GM21528 (cell line): ENCODE results near the gene SLC25A33.
"Not testable (repeated sequence)": the region's sequence is repeated elsewhere in the genome, so short reads cannot be mapped to it uniquely, and the experiment has no call there.

Experiments
- ATAC-seq: cut with Tn5 transposase; IDR thresholded peaks from one replicate; pipeline ENCODE4 v1.9.1; 2021; ENCODE audit warnings: mild to moderate bottlenecking, moderate library complexity; ENCODE audit not compliant: unreplicated experiment, low FRiP score

SLC25A33 gene

DNA sequence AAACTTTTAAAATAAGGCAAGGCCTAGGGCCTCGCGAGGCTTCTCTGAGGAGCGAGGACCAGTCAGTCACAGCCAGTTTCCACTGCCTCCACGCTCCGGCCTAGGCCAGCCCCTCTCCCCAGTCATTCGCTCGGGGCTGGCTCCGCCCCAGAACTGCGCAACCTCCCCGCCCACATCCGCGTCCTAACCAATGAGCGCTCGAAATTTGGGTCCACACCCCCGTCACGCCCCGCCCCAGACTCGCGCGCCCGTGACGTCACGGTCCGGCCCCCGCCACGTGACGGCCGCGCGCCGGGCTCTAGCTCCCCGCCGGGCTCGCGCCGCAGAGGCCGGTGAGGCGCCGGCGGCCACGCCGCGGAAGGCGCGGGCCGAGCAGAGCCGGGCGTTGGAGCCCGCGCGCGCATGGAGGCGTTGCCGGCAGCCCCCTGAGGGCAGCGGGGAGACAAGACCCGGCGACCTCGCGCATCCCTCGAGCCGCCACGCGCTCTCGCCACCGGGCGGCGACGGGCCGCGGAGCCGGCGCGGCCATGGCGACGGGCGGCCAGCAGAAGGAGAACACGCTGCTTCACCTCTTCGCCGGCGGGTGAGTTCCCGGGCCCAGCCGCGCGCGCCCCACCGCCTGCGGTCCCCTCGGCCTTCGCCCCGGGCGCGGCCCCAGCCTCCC is at the start of gene SLC25A33:
Gene SLC25A33, plus strand, starts transcription at position 301 of the 664 bp plus-strand sequence. Its CDS starts 227 bp downstream, at position 528.
- ATAC-seq = peak; percentile 93

- ATAC-seq = no peak
Observed at GRCh38 chr1:9490605-9491339, 48.5 kb upstream of the SLC25A33 start.

DNA sequence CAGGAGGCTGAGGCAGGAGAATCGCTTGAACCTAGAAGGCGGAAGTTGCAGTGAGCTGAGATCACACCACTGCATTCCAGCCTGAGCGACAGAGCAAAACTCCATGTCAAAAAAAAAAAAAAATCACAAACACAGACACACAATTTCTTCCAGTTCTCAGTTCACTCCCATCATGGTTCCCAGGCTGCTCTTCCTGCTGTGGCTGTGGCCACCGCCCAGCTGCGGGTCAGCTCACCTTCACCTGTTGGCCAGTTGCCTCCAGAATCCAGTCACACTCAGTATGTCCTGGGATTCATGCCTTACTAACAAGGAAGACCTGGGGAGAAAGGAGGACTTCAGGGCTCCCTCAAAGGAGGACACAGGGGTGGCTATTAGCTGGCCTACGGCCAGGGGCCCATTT is 45.9 kb upstream of the SLC25A33 start:
- ATAC-seq = no peak

- no peak for ATAC-seq
Observed at GRCh38 chr1:9494936-9495758, 44.1 kb upstream of the SLC25A33 start.

- ATAC-seq = no peak
Observed at GRCh38 chr1:9495854-9496374, 43.4 kb upstream of the SLC25A33 start.

GRCh38 chr1:9500756-9501754 is 38.2 kb upstream of the SLC25A33 start:
- ATAC-seq = no peak

GRCh38 chr1:9503001-9503675 is 36.1 kb upstream of the SLC25A33 start:
- no peak for ATAC-seq

- ATAC-seq = no peak
Observed at GRCh38 chr1:9505143-9505542, 34.1 kb upstream of the SLC25A33 start.

GRCh38 chr1:9506901-9507300 is 32.4 kb upstream of the SLC25A33 start:
- ATAC-seq = no peak

GRCh38 chr1:9510130-9510529 is 29.1 kb upstream of the SLC25A33 start:
- no peak for ATAC-seq

- ATAC-seq = not testable (repeated sequence)
Observed at GRCh38 chr1:9515550-9515949, 23.7 kb upstream of the SLC25A33 start.

- no peak for ATAC-seq
Observed at GRCh38 chr1:9518454-9518998, 20.7 kb upstream of the SLC25A33 start.

- ATAC-seq = no peak
Observed at GRCh38 chr1:9520411-9520810, 18.9 kb upstream of the SLC25A33 start.

DNA sequence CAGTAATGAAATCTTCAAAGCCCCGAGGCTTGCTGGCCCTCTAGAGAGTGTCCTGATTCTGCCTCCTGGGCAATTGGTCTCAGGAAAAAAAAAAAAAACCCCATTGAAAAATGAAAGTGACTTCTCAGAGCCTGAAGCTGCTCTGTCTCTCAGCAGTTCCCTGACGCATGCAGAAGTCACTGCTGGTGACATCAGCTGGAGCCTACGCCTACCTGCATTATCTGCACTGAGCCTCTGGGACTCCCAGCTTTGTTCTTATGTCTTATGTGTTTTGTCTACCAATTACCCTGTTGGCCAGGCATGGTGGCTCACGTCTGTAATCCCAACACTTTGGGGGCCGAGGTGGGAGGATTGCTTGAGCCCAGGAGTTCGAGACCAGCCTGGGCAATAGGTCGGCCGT is 10.1 kb upstream of the SLC25A33 start:
- no peak for ATAC-seq

- ATAC-seq = no peak
Observed at GRCh38 chr1:9530320-9530719, 8.9 kb upstream of the SLC25A33 start.

DNA sequence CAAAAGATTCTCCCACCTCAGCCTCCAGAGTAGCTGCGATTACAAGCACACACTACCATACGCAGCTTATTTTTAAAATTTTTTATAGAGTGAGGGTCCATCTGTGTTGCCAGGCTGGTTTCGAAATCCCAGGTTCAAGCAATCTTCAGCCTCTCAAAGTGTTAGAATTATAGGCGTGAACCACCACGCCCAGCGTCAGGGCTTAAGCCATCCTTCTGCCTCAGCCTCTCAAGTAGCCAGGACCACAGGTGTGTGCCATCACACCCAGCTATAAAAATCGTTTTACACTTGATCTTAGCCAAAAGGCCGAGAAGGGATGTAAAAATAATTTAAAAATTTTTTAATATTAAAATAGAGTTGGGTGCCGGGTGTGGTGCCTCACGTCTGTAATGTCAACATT is 4.3 kb upstream of the SLC25A33 start:
- ATAC-seq = no peak

DNA sequence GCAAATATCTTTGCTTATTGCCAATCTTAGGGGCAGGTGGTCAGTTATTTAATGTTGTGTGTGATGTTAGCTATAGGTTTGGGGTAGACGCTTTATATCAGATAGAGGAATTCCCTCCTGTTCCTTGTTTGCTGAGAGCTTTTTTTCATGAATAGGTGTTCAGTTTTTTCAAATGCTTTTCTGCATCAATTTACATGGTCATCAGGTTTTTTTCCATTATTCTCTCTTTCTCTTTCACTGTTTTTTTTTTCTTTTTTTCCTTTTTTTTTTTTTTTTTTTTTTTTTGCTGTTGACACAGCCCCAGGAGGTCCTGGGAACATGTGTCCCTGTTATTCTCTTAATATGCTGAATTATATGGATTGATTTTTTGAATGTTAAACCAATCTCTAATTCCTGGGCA is 3.0 kb upstream of the SLC25A33 start:
- ATAC-seq = no peak

GRCh38 chr1:9537863-9538668 is 1.2 kb upstream of the SLC25A33 start:
- ATAC-seq = no peak
